ENCODE measurements around the gene KCNE5.
"Not testable (repeated sequence)": the region's sequence is repeated elsewhere in the genome, so short reads cannot be mapped to it uniquely, and the experiment has no call there.

The KCNE5 gene

GRCh38 chrX:109624641-109625616 lies at the start of gene KCNE5:
Gene KCNE5, minus strand, starts transcription at chrX:109625172. Its CDS starts 152 bp downstream, at chrX:109625020.
- DNase-seq, result no peak

GRCh38 chrX:109672239-109672638 lies 47.3 kb upstream of the KCNE5 start:
- no peak for DNase-seq

GRCh38 chrX:109671170-109671569 lies 46.2 kb upstream of the KCNE5 start:
- DNase-seq, result not testable (repeated sequence)

GRCh38 chrX:109667986-109668385 lies 43.0 kb upstream of the KCNE5 start:
- DNase-seq, result no peak

- DNase-seq, result no peak
Measured at GRCh38 chrX:109660435-109661143, 35.6 kb upstream of the KCNE5 start.

GRCh38 chrX:109658391-109658790 lies 33.4 kb upstream of the KCNE5 start:
- no peak for DNase-seq

- DNase-seq, result not testable (repeated sequence)
Measured at GRCh38 chrX:109657364-109657763, 32.4 kb upstream of the KCNE5 start.

- DNase-seq, result no peak
Measured at GRCh38 chrX:109656774-109657173, 31.8 kb upstream of the KCNE5 start.

- DNase-seq, result no peak
Measured at GRCh38 chrX:109655502-109656201, 30.7 kb upstream of the KCNE5 start.

- DNase-seq, result no peak
Measured at GRCh38 chrX:109654516-109655109, 29.6 kb upstream of the KCNE5 start.

GRCh38 chrX:109644671-109645070 lies 19.7 kb upstream of the KCNE5 start:
- DNase-seq, result not testable (repeated sequence)

- DNase-seq, result no peak
Measured at GRCh38 chrX:109643687-109644086, 18.7 kb upstream of the KCNE5 start.

- DNase-seq, result no peak
Measured at GRCh38 chrX:109638158-109638557, 13.2 kb upstream of the KCNE5 start.

- DNase-seq, result not testable (repeated sequence)
Measured at GRCh38 chrX:109637477-109637876, 12.5 kb upstream of the KCNE5 start.

GRCh38 chrX:109635146-109635545 lies 10.2 kb upstream of the KCNE5 start:
- DNase-seq, result no peak

GRCh38 chrX:109632906-109633504 lies 8.0 kb upstream of the KCNE5 start:
- no peak for DNase-seq

- no peak for DNase-seq
Measured at GRCh38 chrX:109629310-109629709, 4.3 kb upstream of the KCNE5 start.

- no peak for DNase-seq
Measured at GRCh38 chrX:109626637-109627036, 1.7 kb upstream of the KCNE5 start.

- no peak for DNase-seq
Measured at GRCh38 chrX:109623997-109624396, 975 bp downstream of the KCNE5 start.

- DNase-seq, result no peak
Measured at GRCh38 chrX:109622270-109622669, 2.7 kb downstream of the KCNE5 start.

- DNase-seq, result no peak
Measured at GRCh38 chrX:109619771-109620170, 5.2 kb downstream of the KCNE5 start.

GRCh38 chrX:109614951-109615350 lies 10.0 kb downstream of the KCNE5 start:
- DNase-seq, result no peak
